Osteocyte (in vitro differentiated cells): ENCODE results near the gene MCTP1. TPM values are rescaled to one million over a fixed set of nuclear protein-coding genes. Genes with fewer than 3 reads are reported as not detected.

ENCODE experiments used
- DNase-seq: peaks from one replicate; pipeline ENCODE4 v3.0.0; 2021; ENCODE audit warnings: mixed read lengths; ENCODE audit not compliant: unreplicated experiment; ENCODE audit errors: extremely low spot score
- H3K27ac Mint-ChIP-seq: one replicate; pipeline ENCODE4 v1.8.0; 2021; ENCODE audit warnings: mild to moderate bottlenecking, mixed read lengths; ENCODE audit not compliant: unreplicated experiment
- H3K27me3 Mint-ChIP-seq: one replicate; pipeline ENCODE4 v1.8.0; 2021; ENCODE audit warnings: mixed read lengths; ENCODE audit not compliant: unreplicated experiment
- H3K36me3 Mint-ChIP-seq: one replicate; pipeline ENCODE4 v1.8.0; 2021; ENCODE audit warnings: mixed read lengths; ENCODE audit not compliant: unreplicated experiment
- H3K4me1 Mint-ChIP-seq: one replicate; pipeline ENCODE4 v1.8.0; 2021; ENCODE audit warnings: mixed read lengths; ENCODE audit not compliant: unreplicated experiment
- H3K4me3 Mint-ChIP-seq: one replicate; pipeline ENCODE4 v1.8.0; 2021; ENCODE audit warnings: mild to moderate bottlenecking, moderate library complexity, mixed read lengths; ENCODE audit not compliant: unreplicated experiment
- H3K9me3 Mint-ChIP-seq: one replicate; pipeline ENCODE4 v1.8.0; 2021; ENCODE audit warnings: mixed read lengths; ENCODE audit not compliant: unreplicated experiment
- long read RNA-seq: library from polyadenylated mRNA; unstranded; transcript quantifications from one replicate; pipeline ENCODE4 v2.0.0, GENCODE V29; 2021
- total RNA-seq: library from RNA; stranded (reverse); gene quantifications from 2 replicates; pipeline ENCODE4 v1.2.1, GENCODE V29; 2021
- TF ChIP-seq, protein P1 (sequence below): fragments of 200-600 bp; sonication (generic); IDR thresholded peaks from 2 replicates; pipeline ENCODE4 v1.5.0; 2021; ENCODE audit warnings: antibody characterized with exemption, mild to moderate bottlenecking, moderate library complexity

Gene MCTP1
- 0.50 and 0.67 TPM in 2 replicates for total RNA-seq
- long read RNA-seq, partial matches to known transcripts: 0 of 4 reads
- long read RNA-seq, other reads (novel, unspliced or antisense): 2 of 4 reads

DNA sequence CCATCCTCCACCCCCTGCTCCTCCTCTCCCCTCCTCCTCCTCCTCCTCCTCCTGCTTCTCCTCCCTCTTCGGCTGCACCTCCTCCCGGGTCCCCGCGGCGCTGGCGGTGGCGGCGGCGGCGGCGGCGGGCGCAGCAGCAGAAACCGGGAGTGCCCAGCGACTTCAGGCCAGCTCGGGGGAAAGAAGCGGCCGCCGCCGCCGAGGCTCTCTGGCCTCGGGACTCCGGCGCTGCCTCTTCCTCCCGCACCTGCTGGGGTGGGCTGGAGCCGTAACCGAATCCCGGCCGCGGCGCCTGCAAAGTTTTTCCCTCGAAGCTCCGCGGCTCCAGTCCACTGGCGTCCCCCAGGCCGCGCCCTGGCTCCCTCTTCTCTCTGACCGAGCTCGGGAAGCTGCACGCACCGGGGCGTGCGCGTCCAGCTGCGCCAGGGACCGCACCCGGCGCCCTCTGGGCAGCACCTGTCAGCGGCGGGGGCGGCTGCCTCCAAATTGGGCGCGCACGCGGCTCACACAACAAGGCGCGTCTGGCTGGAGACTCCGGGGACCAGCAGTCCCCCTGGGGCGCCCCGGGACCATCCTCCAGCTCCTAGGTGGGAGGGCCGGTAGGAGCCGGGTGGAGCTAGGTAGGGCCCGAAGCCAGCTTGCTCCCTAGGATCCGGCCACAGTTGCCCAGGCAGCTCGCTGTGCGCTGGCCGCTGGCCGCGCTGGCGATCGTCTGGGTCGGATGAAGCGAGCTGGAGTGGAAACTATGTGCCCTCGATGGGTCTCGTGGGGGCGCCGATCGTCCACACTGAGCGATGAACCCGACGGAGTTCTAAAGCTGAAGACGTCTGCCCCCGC lies at the start of gene MCTP1:
Gene MCTP1, minus strand, starts transcription at position 523 of the 837 bp plus-strand sequence.
- peaks cover 71% of the 10 kb centered on the region for H3K27me3 Mint-ChIP-seq
- H3K4me3 Mint-ChIP-seq: peak within 1 kb of the TSS; percentile 69
- no peaks in the 10 kb centered on the region for H3K9me3 Mint-ChIP-seq
- no peak within 1 kb of the TSS for H3K27ac Mint-ChIP-seq
- no peaks in the 10 kb centered on the region for H3K36me3 Mint-ChIP-seq
- DNase-seq: no peak
- peaks cover 11% of the 10 kb centered on the region for H3K4me1 Mint-ChIP-seq
- TF ChIP-seq, protein P1, sequence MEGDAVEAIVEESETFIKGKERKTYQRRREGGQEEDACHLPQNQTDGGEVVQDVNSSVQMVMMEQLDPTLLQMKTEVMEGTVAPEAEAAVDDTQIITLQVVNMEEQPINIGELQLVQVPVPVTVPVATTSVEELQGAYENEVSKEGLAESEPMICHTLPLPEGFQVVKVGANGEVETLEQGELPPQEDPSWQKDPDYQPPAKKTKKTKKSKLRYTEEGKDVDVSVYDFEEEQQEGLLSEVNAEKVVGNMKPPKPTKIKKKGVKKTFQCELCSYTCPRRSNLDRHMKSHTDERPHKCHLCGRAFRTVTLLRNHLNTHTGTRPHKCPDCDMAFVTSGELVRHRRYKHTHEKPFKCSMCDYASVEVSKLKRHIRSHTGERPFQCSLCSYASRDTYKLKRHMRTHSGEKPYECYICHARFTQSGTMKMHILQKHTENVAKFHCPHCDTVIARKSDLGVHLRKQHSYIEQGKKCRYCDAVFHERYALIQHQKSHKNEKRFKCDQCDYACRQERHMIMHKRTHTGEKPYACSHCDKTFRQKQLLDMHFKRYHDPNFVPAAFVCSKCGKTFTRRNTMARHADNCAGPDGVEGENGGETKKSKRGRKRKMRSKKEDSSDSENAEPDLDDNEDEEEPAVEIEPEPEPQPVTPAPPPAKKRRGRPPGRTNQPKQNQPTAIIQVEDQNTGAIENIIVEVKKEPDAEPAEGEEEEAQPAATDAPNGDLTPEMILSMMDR: no peak

DNA sequence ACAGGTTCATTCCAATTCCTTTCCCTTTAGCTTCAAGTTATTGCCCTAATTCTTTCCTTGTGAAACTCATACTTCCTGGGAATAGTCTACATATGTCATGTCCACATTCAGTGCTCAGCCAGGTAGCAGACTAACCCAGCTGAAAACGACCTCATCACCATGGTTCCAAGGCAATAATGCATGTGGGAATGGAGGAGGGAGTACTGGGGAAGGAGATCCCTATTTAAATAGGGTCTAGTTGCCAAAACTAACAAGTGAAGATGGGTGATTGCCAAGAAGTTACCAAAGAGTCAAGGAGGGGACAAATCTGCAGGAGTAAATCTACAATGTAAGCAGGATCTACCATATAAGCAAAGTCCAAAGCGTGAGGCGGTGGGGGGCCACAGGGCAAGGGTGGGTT lies 47.3 kb upstream of the MCTP1 start:
- no peaks in the 10 kb centered on the region for H3K36me3 Mint-ChIP-seq
- no peaks in the 10 kb centered on the region for H3K9me3 Mint-ChIP-seq

DNA sequence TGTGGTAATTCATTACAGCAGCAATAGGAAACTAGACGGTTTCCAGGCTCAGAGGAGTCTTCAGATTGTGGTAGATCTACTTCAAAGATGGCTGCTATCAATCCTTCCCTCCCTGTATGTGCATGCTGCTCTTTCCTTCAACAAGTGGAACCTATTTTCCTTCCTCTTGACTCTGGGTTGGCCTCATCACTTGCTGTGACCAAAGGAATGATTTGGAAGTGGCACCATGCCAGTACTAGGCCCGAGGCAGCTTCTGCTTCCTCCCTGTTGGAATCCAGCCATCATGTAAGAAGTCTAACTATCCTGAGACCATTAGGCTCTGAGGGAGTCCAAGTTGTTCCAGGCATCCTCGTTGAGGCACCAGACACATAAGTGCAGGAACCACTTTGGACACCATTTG lies 46.5 kb upstream of the MCTP1 start:
- Mint-ChIP-seq H3K4me1 (no peaks in the 10 kb centered on the region), H3K4me3 (no peak overlapping the region)
- TF ChIP-seq, protein P1: no peak

More for the DNA sequence above, 47.3 kb upstream of the MCTP1 start:
- no peak for DNase-seq
- H3K27me3 Mint-ChIP-seq: peaks cover 16% of the 10 kb centered on the region
- TF ChIP-seq, protein P1: no peak
- no peaks in the 10 kb centered on the region for H3K4me1 Mint-ChIP-seq
- H3K4me3 Mint-ChIP-seq: no peak overlapping the region
- H3K27ac Mint-ChIP-seq: no peak overlapping the region

DNA sequence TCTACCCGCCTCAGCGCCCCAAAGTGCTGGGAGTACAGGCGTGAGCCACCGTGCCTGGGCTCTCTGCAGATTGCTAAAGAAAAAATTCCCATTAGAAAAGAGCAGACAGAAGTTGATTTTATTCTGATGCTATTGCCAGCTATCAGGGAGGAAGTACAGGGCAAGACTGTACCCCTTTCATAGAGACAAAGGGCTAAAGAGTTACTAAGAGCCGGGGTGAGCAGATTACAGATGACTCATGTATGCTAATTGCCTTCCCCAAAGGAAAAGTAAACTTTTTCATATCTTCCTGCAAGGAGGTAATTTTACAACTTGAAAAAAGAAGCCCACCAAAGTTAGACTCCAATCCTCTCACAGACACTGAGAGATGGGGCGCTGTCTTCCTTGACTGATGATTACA lies 42.3 kb upstream of the MCTP1 start:
- Mint-ChIP-seq H3K36me3 (no peaks in the 10 kb centered on the region), H3K27me3 (peaks cover 12% of the 10 kb centered on the region), H3K27ac (no peak overlapping the region), H3K4me3 (no peak overlapping the region), H3K9me3 (no peaks in the 10 kb centered on the region), H3K4me1 (no peaks in the 10 kb centered on the region)
- DNase-seq: no peak
- TF ChIP-seq, protein P1: no peak

More for the DNA sequence above, 46.5 kb upstream of the MCTP1 start:
- peaks cover 13% of the 10 kb centered on the region for H3K27me3 Mint-ChIP-seq
- no peak for DNase-seq
- no peaks in the 10 kb centered on the region for H3K9me3 Mint-ChIP-seq
- no peak overlapping the region for H3K27ac Mint-ChIP-seq
- no peaks in the 10 kb centered on the region for H3K36me3 Mint-ChIP-seq

DNA sequence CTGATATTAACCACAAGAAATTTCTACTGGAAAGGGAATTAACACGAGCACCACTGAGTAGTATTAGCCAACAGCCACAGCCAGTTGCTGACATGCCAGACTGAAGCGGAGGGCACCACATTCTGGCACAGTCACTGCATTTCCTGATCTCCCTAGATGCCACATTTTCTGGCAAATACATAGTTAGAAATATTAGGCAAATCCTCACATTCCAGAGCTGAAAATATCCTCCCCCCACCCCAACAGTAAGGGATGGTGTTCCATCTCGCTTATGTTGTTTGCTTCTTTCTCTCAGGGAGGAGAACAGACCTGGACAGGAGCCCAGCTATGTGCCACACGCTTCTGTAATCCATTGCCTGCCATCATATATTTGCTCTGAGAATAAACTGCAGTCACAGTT lies 32.8 kb upstream of the MCTP1 start:
- peaks cover 19% of the 10 kb centered on the region for H3K27me3 Mint-ChIP-seq
- no peak overlapping the region for H3K4me3 Mint-ChIP-seq
- no peaks in the 10 kb centered on the region for H3K4me1 Mint-ChIP-seq
- no peaks in the 10 kb centered on the region for H3K36me3 Mint-ChIP-seq
- TF ChIP-seq, protein P1: no peak
- no peak overlapping the region for H3K27ac Mint-ChIP-seq
- H3K9me3 Mint-ChIP-seq: no peaks in the 10 kb centered on the region
- DNase-seq: no peak
